ENCODE data around the gene RABGGTA. TPM values are rescaled to one million over a fixed set of nuclear protein-coding genes. Genes with fewer than 3 reads are reported as not detected.

RABGGTA gene
- total and polyA plus RNA-seq, 2 donors (not counting 1 experiment from before 2014, with no cell fraction given) = 70.1 to 159 TPM

DNA sequence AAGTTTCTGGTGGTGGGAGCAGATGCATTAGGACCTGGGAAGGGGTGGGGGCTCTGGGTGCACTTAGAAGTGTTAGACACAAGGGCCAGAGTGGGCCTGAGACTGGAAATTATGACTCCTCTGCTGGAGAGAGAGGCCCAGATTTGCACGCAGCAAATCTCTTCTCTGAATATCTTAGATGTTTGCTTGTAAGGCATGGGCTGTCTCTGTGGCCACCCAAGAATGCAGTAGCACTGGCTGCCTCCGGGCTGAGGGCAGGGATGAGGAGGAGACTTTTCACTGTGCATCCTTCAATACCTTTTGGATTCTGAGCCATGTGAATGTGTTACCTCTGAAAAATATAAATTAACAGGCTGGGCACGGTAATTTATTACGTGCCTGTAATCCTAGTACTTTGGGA is 14.0 kb upstream of the RABGGTA start:
- Mint-ChIP-seq H3K4me1 (peaks cover 29% of the 10 kb centered on the region), H3K4me3 (no peak overlapping the region), H3K27ac (no peak overlapping the region), H3K9me3 (ENCODE audit: insufficient read depth) (no peaks in the 10 kb centered on the region), H3K27me3 (no peaks in the 10 kb centered on the region)
- Histone ChIP-seq H3K4me1 (ENCODE audit: control insufficient read depth in 2 of 2, insufficient read depth in 2 of 2, low read length in 2 of 2) (peaks cover 12 to 34% of the 10 kb centered on the region in 2 donors), H3K4me2 (replicated peaks; ENCODE audit: low read depth, low read length, poor library complexity, severe bottlenecking) (no peak overlapping the region), H3K9me3 (ENCODE audit: control extremely low read depth in 1 of 3, control insufficient read depth in 2 of 3, insufficient read depth in 1 of 3, low read length in 2 of 3) (no peaks in the 10 kb centered on the region), H3K27ac (ENCODE audit: low read length in 2 of 2) (no peak overlapping the region), H3K36me3 (replicated peaks in 1 of 2; ENCODE audit: control extremely low read depth in 1 of 2, control insufficient read depth in 1 of 2, extremely low read depth in 1 of 2, insufficient read depth in 2 of 2, low read length in 1 of 2) (peaks cover 3 to 10% of the 10 kb centered on the region in 2 experiments), H3K9ac (ENCODE audit: low read length) (no peak overlapping the region), H3K79me2 (ENCODE audit: control insufficient read depth, insufficient read depth, low read length) (peaks cover 29% of the 10 kb centered on the region), H3K4me3 (ENCODE audit: control extremely low read depth in 1 of 5, extremely low read depth in 1 of 5, insufficient read depth in 1 of 5, low read depth in 2 of 5, low read length in 4 of 5) (no peak overlapping the region), H4K20me1 (ENCODE audit: control insufficient read depth, insufficient read depth, low read length, poor library complexity, severe bottlenecking) (no peaks in the 10 kb centered on the region), H2AFZ (ENCODE audit: insufficient read depth, low read depth, low read length, poor library complexity, severe bottlenecking) (no peak overlapping the region), H3K27me3 (replicated peaks in 1 of 4; ENCODE audit: control extremely low read depth in 1 of 4, control insufficient read depth in 3 of 4, insufficient read depth in 4 of 4, low read length in 3 of 4) (no peaks in the 10 kb centered on the region)
- POLR2A ChIA-PET = interaction anchor here (0.6 kb wide), 1 partner anchor 66 kb away, joined by 8 read pairs; no protein-coding TSS in a partner anchor
- CTCF ChIA-PET = interaction anchor here (0.5 kb wide), 1 partner anchor 80 kb away, joined by 3 read pairs; no protein-coding TSS in a partner anchor
- DNase-seq = no peak
- TF ChIP-seq EZH2 (IDR thresholded peaks at IDR 0.05; ENCODE audit: borderline replicate concordance, insufficient read depth, low read depth, low read length, poor library complexity, severe bottlenecking) = no peak
- TF ChIP-seq, protein P1, sequence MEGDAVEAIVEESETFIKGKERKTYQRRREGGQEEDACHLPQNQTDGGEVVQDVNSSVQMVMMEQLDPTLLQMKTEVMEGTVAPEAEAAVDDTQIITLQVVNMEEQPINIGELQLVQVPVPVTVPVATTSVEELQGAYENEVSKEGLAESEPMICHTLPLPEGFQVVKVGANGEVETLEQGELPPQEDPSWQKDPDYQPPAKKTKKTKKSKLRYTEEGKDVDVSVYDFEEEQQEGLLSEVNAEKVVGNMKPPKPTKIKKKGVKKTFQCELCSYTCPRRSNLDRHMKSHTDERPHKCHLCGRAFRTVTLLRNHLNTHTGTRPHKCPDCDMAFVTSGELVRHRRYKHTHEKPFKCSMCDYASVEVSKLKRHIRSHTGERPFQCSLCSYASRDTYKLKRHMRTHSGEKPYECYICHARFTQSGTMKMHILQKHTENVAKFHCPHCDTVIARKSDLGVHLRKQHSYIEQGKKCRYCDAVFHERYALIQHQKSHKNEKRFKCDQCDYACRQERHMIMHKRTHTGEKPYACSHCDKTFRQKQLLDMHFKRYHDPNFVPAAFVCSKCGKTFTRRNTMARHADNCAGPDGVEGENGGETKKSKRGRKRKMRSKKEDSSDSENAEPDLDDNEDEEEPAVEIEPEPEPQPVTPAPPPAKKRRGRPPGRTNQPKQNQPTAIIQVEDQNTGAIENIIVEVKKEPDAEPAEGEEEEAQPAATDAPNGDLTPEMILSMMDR (IDR thresholded peaks at IDR 0.05) = no peak
- no peak for ATAC-seq (ENCODE audit: low read depth)
- intact Hi-C loops (cut with micrococcal nuclease) = no loop called here
- WGBS (ENCODE audit: insufficient coverage) = 100% methylated on average over 2 of the region's 4 CpGs

DNA sequence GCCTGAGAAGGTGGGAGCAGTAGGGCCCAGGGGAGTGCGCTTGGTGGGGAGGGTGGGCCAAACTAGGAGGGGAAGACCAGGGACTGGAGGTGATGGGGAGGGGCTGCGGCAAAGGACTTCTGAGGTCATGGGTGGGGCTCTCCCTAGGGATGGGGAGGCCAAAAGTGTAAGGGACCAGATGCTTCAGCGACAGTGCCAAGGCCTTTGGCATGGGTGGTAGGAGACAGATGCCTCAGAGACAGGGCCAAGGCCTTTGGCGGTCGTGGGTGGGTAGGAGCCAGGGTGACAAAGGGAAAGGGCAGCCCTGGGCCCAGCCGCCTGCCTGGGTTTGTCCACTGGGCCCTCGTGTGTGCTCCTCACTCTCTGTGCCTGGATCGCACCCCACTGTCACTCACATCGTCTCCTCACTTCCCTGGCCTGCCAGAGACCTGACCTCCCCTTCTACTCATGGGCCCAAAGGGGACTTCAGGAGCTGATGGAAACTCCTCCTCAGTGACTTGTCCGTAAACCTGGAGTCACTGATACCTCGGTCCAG is 13.2 kb upstream of the RABGGTA start:
- H3K9me3 Mint-ChIP-seq (ENCODE audit: insufficient read depth) = no peaks in the 10 kb centered on the region
- no peak for ATAC-seq (ENCODE audit: low read depth)

More for the DNA sequence above, 13.2 kb upstream of the RABGGTA start:
- Histone ChIP-seq H3K27me3 (replicated peaks in 1 of 4; ENCODE audit: control extremely low read depth in 1 of 4, control insufficient read depth in 3 of 4, insufficient read depth in 4 of 4, low read length in 3 of 4) (no peaks in the 10 kb centered on the region), H2AFZ (ENCODE audit: insufficient read depth, low read depth, low read length, poor library complexity, severe bottlenecking) (no peak overlapping the region), H3K79me2 (ENCODE audit: control insufficient read depth, insufficient read depth, low read length) (peaks cover 29% of the 10 kb centered on the region), H3K9ac (ENCODE audit: low read length) (no peak overlapping the region), H3K4me2 (replicated peaks; ENCODE audit: low read depth, low read length, poor library complexity, severe bottlenecking) (no peak overlapping the region), H3K4me3 (ENCODE audit: control extremely low read depth in 1 of 5, extremely low read depth in 1 of 5, insufficient read depth in 1 of 5, low read depth in 2 of 5, low read length in 4 of 5) (no peak overlapping the region), H3K9me3 (ENCODE audit: control extremely low read depth in 1 of 3, control insufficient read depth in 2 of 3, insufficient read depth in 1 of 3, low read length in 2 of 3) (no peaks in the 10 kb centered on the region), H3K27ac (ENCODE audit: low read length in 2 of 2) (no peak overlapping the region), H4K20me1 (ENCODE audit: control insufficient read depth, insufficient read depth, low read length, poor library complexity, severe bottlenecking) (no peaks in the 10 kb centered on the region), H3K4me1 (ENCODE audit: control insufficient read depth in 2 of 2, insufficient read depth in 2 of 2, low read length in 2 of 2) (peaks cover 13 to 34% of the 10 kb centered on the region in 2 donors), H3K36me3 (replicated peaks in 1 of 2; ENCODE audit: control extremely low read depth in 1 of 2, control insufficient read depth in 1 of 2, extremely low read depth in 1 of 2, insufficient read depth in 2 of 2, low read length in 1 of 2) (peaks cover 0 to 3% of the 10 kb centered on the region in 2 experiments)
- TF ChIP-seq EZH2 (IDR thresholded peaks at IDR 0.05; ENCODE audit: borderline replicate concordance, insufficient read depth, low read depth, low read length, poor library complexity, severe bottlenecking) = no peak
- TF ChIP-seq, protein P1 (IDR thresholded peaks at IDR 0.05) = no peak
- ChIA-PET CTCF (interaction anchor here (1.1 to 3.3 kb wide), 2 partner anchors 23 to 42 kb away, joined by 3 to 21 read pairs; partner anchors contain the start of genes CIDEB and TINF2), POLR2A (interaction anchor here (0.6 kb wide), 1 partner anchor 65 kb away, joined by 8 read pairs; no protein-coding TSS in a partner anchor)
- no peak for DNase-seq
- H3K27me3 Mint-ChIP-seq = no peaks in the 10 kb centered on the region
- H3K4me1 Mint-ChIP-seq = peaks cover 29% of the 10 kb centered on the region
- no peak overlapping the region for H3K27ac Mint-ChIP-seq
- no peak overlapping the region for H3K4me3 Mint-ChIP-seq
- 94% methylated on average over 9 of the region's 11 CpGs for WGBS (ENCODE audit: insufficient coverage)
- intact Hi-C loops (cut with micrococcal nuclease) = no loop called here
